ENCODE data around the gene CXCL12. TPM values are rescaled to one million over a fixed set of nuclear protein-coding genes. Genes with fewer than 3 reads are reported as not detected.
A peak's percentile ranks its signal among the peaks of the same experiment; 100 is the strongest.

CXCL12 gene
- total RNA-seq, 1 experiment from 2014 or later = 0.47 TPM

DNA sequence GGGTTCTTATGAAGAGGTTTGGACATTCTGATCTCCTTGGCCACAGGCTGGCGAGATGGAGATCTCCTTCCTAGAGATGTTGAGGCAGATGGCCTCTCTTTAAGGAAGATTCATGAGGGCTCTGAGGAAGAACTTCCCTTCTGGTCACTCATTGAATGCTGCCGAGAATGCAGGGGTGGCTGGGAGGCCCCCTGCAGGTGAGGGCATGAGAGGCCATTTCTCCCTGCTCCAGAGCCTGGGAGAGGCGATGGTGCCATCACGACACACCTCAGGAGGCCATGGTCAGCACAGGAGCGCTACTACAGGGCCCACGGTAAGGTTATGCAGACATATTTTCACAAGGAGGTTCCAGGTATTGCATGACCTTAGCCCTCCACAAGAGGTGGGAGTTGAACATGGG, 40.2 kb downstream of the CXCL12 start:
- DNase-seq (ENCODE audit: low read depth, low spot score) = no peak
- Histone ChIP-seq H3K79me2 (ENCODE audit: insufficient read depth, low read length) (no peaks in the 10 kb centered on the region), H3K9ac (ENCODE audit: low read length) (no peak overlapping the region), H3K9me2 (ENCODE audit: insufficient read depth) (no peaks in the 10 kb centered on the region), H3K27ac (ENCODE audit: low read depth, low read length) (no peak overlapping the region), H3K4me3 (replicated peaks in 1 of 2; ENCODE audit: low read depth in 1 of 2, low read length in 2 of 2) (no peak overlapping the region), H3K9me3 (ENCODE audit: control insufficient read depth in 1 of 2, insufficient read depth in 1 of 2, low read depth in 1 of 2, low read length in 2 of 2) (no peaks in the 10 kb centered on the region), H3K4me2 (ENCODE audit: low read length) (no peak overlapping the region), H3K36me3 (ENCODE audit: control insufficient read depth in 1 of 2, insufficient read depth in 2 of 2, low read length in 2 of 2) (no peaks in the 10 kb centered on the region), H3K27me3 (ENCODE audit: insufficient read depth, low read length) (peaks cover 26% of the 10 kb centered on the region), H2AFZ (ENCODE audit: low read depth, low read length, poor library complexity, severe bottlenecking) (no peak overlapping the region), H3K4me1 (ENCODE audit: control insufficient read depth in 1 of 2, insufficient read depth in 2 of 2, low read length in 2 of 2) (no peaks in the 10 kb centered on the region), H4K20me1 (ENCODE audit: insufficient read depth) (no peaks in the 10 kb centered on the region)
- intact Hi-C loops (cut with micrococcal nuclease) = no loop called here
- CTCF ChIA-PET = no interaction called here
- TF ChIP-seq POLR2A (IDR thresholded peaks at IDR 0.05; ENCODE audit: borderline replicate concordance, extremely low read depth, insufficient read depth, insufficient read length) = no peak
- POLR2A ChIA-PET = no interaction called here
- BruUV-seq (replicated peaks) = no TSS peak
- RAD21 ChIA-PET (ENCODE audit: low non-redundant PET in 1 of 2, low total read pairs in 2 of 2, uncharacterized antibody in 2 of 2, unreplicated experiment in 2 of 2) = no interaction called here
- ATAC-seq = peak; percentile 32; the same call in 1 of the 2 replicates

DNA sequence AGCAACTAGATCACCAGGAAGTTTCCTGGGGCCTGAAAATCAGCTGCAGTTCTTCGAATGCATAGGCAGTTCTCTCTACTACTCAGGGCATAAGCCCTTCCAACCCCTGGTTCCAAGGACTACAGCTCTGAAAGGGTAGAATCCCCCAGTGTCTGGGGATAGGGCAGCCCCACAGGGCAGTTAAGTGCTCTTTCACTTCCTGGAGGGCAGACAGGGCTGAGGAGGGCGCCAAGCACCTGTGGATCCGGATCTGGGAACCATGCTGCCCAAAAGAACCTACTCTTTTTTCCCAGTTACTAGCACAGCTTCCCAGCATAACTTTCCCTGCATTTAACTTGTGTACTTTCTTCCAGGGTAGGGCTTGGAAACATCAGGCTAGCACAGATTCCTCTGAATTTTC, 41.1 kb downstream of the CXCL12 start:
- RAD21 ChIA-PET (ENCODE audit: low non-redundant PET in 1 of 2, low total read pairs in 2 of 2, uncharacterized antibody in 2 of 2, unreplicated experiment in 2 of 2) = no interaction called here
- POLR2A ChIA-PET = no interaction called here
- CTCF ChIA-PET = no interaction called here
- Histone ChIP-seq H3K4me1 (ENCODE audit: control insufficient read depth in 1 of 2, insufficient read depth in 2 of 2, low read length in 2 of 2) (no peaks in the 10 kb centered on the region), H3K9ac (ENCODE audit: low read length) (no peak overlapping the region), H3K9me3 (ENCODE audit: control insufficient read depth in 1 of 2, insufficient read depth in 1 of 2, low read depth in 1 of 2, low read length in 2 of 2) (no peaks in the 10 kb centered on the region), H3K27me3 (ENCODE audit: insufficient read depth, low read length) (peaks cover 26% of the 10 kb centered on the region), H3K4me2 (ENCODE audit: low read length) (no peak overlapping the region), H2AFZ (ENCODE audit: low read depth, low read length, poor library complexity, severe bottlenecking) (no peak overlapping the region), H3K79me2 (ENCODE audit: insufficient read depth, low read length) (no peaks in the 10 kb centered on the region), H3K27ac (ENCODE audit: low read depth, low read length) (no peak overlapping the region), H3K9me2 (ENCODE audit: insufficient read depth) (no peaks in the 10 kb centered on the region), H3K4me3 (replicated peaks in 1 of 2; ENCODE audit: low read depth in 1 of 2, low read length in 2 of 2) (no peak overlapping the region), H4K20me1 (ENCODE audit: insufficient read depth) (no peaks in the 10 kb centered on the region), H3K36me3 (ENCODE audit: control insufficient read depth in 1 of 2, insufficient read depth in 2 of 2, low read length in 2 of 2) (no peaks in the 10 kb centered on the region)
- no peak for TF ChIP-seq RAD21 (IDR thresholded peaks at IDR 0.05; ENCODE audit: low read depth)
- no peak for TF ChIP-seq ZNF274 (IDR thresholded peaks at IDR 0.05; ENCODE audit: low read depth, low read length)
- TF ChIP-seq EZH2 (IDR thresholded peaks at IDR 0.05) = no peak
- no peak for TF ChIP-seq YY1 (IDR thresholded peaks at IDR 0.05; ENCODE audit: extremely low read depth, insufficient replicate concordance, low read depth, low read length)
- TF ChIP-seq, protein P1, sequence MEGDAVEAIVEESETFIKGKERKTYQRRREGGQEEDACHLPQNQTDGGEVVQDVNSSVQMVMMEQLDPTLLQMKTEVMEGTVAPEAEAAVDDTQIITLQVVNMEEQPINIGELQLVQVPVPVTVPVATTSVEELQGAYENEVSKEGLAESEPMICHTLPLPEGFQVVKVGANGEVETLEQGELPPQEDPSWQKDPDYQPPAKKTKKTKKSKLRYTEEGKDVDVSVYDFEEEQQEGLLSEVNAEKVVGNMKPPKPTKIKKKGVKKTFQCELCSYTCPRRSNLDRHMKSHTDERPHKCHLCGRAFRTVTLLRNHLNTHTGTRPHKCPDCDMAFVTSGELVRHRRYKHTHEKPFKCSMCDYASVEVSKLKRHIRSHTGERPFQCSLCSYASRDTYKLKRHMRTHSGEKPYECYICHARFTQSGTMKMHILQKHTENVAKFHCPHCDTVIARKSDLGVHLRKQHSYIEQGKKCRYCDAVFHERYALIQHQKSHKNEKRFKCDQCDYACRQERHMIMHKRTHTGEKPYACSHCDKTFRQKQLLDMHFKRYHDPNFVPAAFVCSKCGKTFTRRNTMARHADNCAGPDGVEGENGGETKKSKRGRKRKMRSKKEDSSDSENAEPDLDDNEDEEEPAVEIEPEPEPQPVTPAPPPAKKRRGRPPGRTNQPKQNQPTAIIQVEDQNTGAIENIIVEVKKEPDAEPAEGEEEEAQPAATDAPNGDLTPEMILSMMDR (IDR thresholded peaks at IDR 0.05 in 2 of 3, conservative IDR thresholded peaks at IDR 0.05 in 1 of 3; ENCODE audit: borderline replicate concordance in 1 of 3, insufficient read depth in 1 of 3, low read depth in 2 of 3, low read length in 2 of 3) = no peak
- TF ChIP-seq, protein P2, sequence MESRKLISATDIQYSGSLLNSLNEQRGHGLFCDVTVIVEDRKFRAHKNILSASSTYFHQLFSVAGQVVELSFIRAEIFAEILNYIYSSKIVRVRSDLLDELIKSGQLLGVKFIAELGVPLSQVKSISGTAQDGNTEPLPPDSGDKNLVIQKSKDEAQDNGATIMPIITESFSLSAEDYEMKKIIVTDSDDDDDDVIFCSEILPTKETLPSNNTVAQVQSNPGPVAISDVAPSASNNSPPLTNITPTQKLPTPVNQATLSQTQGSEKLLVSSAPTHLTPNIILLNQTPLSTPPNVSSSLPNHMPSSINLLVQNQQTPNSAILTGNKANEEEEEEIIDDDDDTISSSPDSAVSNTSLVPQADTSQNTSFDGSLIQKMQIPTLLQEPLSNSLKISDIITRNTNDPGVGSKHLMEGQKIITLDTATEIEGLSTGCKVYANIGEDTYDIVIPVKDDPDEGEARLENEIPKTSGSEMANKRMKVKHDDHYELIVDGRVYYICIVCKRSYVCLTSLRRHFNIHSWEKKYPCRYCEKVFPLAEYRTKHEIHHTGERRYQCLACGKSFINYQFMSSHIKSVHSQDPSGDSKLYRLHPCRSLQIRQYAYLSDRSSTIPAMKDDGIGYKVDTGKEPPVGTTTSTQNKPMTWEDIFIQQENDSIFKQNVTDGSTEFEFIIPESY (IDR thresholded peaks at IDR 0.05; ENCODE audit: extremely low read depth, insufficient replicate concordance, low read length) = no peak
- no peak for TF ChIP-seq TCF7L2 (IDR thresholded peaks at IDR 0.05; ENCODE audit: borderline replicate concordance, extremely low read depth, insufficient read depth, insufficient read length)
- BruUV-seq (replicated peaks) = no TSS peak
- ATAC-seq = no peak
- intact Hi-C loops (cut with micrococcal nuclease) = no loop called here
- no peak for DNase-seq (ENCODE audit: low read depth, low spot score)
